NB4 (cell line): ENCODE results near the gene PIK3R1.

Experiments used
- CTCF ChIP-seq: IDR thresholded peaks from one replicate; pipeline ENCODE4 v1.5.1; 2012; ENCODE audit warnings: low read depth, low read length
- MAX ChIP-seq: IDR thresholded peaks from 2 replicates; pipeline ENCODE4 v1.6.1; 2011; ENCODE audit warnings: low read depth, low read length
- MYC ChIP-seq: IDR thresholded peaks from 2 replicates; pipeline ENCODE4 v1.6.1; 2011; ENCODE audit warnings: low read depth, low read length
- POLR2A ChIP-seq: IDR thresholded peaks from 2 replicates; pipeline ENCODE4 v1.6.1; 2011; ENCODE audit warnings: mild to moderate bottlenecking; ENCODE audit not compliant: insufficient read length; ENCODE audit errors: extremely low read depth

GRCh38 chr5:68337235-68337634 lies 121.7 kb downstream of the PIK3R1 start:
- TF ChIP-seq POLR2A (no peak), CTCF (no peak), MAX (no peak), MYC (no peak)
